MCF 10A (cell line): ENCODE data around the gene MPZ. TPM values are rescaled to one million over a fixed set of nuclear protein-coding genes. Genes with fewer than 3 reads are reported as not detected.

Source experiments
- BruUV-seq: library from RNA; stranded (reverse); fragments of 400-500 nt; replicated peaks from 2 replicates; lab custom pipeline; 2021; lab: Mats Ljungman, UMichigan
- CTCF ChIA-PET: fragments of 300-600 bp; sonication (Branson Sonifier 250); formaldehyde crosslinking; extraction: SDS; loops from one replicate; lab custom pipeline; 2021; ENCODE audit warnings: antibody characterized with exemption, inconsistent platforms; lab: Yijun Ruan, JAX
- POLR2A ChIA-PET: fragments of 300-600, 350-650 bp; sonication (Branson Sonifier 250); formaldehyde crosslinking; extraction: SDS; loops from one replicate; lab custom pipeline; 2020; ENCODE audit warnings: antibody characterized with exemption, inconsistent platforms; lab: Yijun Ruan, JAX
- DNase-seq: peaks from one replicate; pipeline ENCODE4 v3.0.0-alpha.2; 2018; ENCODE audit not compliant: unreplicated experiment
- H3K27ac Mint-ChIP-seq: one replicate; pipeline ENCODE4 v1.8.0; 2022; ENCODE audit warnings: mild to moderate bottlenecking, low read depth, mixed read lengths; ENCODE audit not compliant: unreplicated experiment
- H3K27me3 Mint-ChIP-seq: one replicate; pipeline ENCODE4 v1.8.0; 2022; ENCODE audit warnings: mixed read lengths; ENCODE audit not compliant: insufficient read depth, unreplicated experiment
- H3K36me3 Mint-ChIP-seq: one replicate; pipeline ENCODE4 v1.8.0; 2022; ENCODE audit warnings: mild to moderate bottlenecking, moderate library complexity, mixed read lengths; ENCODE audit not compliant: insufficient read depth, unreplicated experiment
- H3K4me1 Mint-ChIP-seq: one replicate; pipeline ENCODE4 v1.8.0; 2022; ENCODE audit warnings: mixed read lengths; ENCODE audit not compliant: insufficient read depth, unreplicated experiment
- H3K4me3 Mint-ChIP-seq: one replicate; pipeline ENCODE4 v1.8.0; 2022; ENCODE audit warnings: mild to moderate bottlenecking, moderate library complexity, mixed read lengths; ENCODE audit not compliant: unreplicated experiment
- H3K9me3 Mint-ChIP-seq: one replicate; pipeline ENCODE4 v1.8.0; 2022; ENCODE audit warnings: mixed read lengths; ENCODE audit not compliant: unreplicated experiment
- intact Hi-C: fragments of 100-400 bp; cut with micrococcal nuclease; formaldehyde crosslinking; loops from 2 replicates; pipeline ENCODE4 v1.14.1; 2022
- total RNA-seq: library from RNA; stranded (reverse); gene quantifications from 2 replicates; pipeline ENCODE4 v1.2.3, GENCODE V29; 2022
- TF ChIP-seq, protein P1 (sequence below): fragments of 200-600 bp; IDR thresholded peaks from one replicate; pipeline ENCODE4 v1.8.0; 2022; ENCODE audit warnings: antibody characterized with exemption, mild to moderate bottlenecking; ENCODE audit not compliant: unreplicated experiment

Gene MPZ
- total RNA-seq, 1 experiment from 2014 or later = 0.37 TPM

DNA sequence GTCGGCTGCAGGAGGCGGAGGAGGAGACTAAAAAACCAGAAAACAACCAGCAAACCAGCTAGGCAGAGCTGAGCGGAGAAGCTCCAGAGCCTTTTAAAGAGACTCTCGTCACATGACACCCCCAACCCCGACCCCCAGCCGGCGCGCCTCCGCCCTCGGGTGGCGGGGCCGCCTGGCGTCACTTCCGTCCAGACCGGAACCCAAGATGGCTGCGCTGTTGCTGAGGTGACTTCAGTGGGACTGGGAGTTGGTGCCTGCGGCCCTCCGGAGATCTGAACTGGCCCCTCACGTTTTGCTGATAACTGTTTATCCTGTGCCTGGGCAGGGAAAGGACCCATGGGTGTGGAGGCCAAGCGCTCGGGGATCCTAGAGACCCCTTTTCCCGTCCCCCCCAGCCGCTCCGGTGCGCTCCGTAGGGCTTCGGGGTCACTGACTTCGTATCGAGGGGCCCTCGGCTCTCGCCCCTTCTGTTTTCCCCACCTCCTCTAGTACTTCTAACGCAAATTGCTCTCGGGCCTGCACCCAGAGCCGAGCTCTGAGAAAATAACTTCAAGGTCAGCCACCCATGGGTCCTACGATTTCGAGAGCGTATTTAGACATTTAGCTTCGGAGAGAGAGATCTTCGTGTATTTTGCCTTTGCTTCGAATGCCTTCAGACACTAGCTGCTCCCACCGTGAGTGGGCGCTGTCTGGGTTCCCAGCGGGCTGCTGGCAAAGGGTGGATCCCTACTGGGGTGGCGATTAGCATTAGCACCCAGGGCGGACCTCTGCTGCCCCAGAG, 4.6 kb upstream of the MPZ start, which contains the start of gene SDHC:
SDHC (plus strand) TSS at position 181 of the 781 bp plus-strand sequence; CDS start at position 206, 25 bp downstream.
- Mint-ChIP-seq H3K27ac (peak within 1 kb of the TSS; percentile 100), H3K36me3 (peaks cover 21% of the 10 kb centered on the region), H3K9me3 (no peaks in the 10 kb centered on the region), H3K4me1 (peaks cover 13% of the 10 kb centered on the region), H3K4me3 (peak within 1 kb of the TSS; percentile 97), H3K27me3 (no peaks in the 10 kb centered on the region)
- BruUV-seq = TSS peak; percentile 67
- ChIA-PET POLR2A (interaction anchor here (0.6 to 3.6 kb wide), 51 partner anchors 9 to 435 kb away, joined by 3 to 61 read pairs (median 4); partner anchors contain the start of genes APOA2, B4GALT3, DUSP12 and F11R), CTCF (interaction anchor here (0.6 to 3.5 kb wide), 22 partner anchors 10 to 422 kb away, joined by 3 to 41 read pairs (median 5); partner anchors contain the start of gene TOMM40L)
- intact Hi-C loops = loop anchor here (1.0 to 2.0 kb wide), 2 partner anchors 68 to 87 kb away; no protein-coding TSS in a partner anchor
- TF ChIP-seq, protein P1, sequence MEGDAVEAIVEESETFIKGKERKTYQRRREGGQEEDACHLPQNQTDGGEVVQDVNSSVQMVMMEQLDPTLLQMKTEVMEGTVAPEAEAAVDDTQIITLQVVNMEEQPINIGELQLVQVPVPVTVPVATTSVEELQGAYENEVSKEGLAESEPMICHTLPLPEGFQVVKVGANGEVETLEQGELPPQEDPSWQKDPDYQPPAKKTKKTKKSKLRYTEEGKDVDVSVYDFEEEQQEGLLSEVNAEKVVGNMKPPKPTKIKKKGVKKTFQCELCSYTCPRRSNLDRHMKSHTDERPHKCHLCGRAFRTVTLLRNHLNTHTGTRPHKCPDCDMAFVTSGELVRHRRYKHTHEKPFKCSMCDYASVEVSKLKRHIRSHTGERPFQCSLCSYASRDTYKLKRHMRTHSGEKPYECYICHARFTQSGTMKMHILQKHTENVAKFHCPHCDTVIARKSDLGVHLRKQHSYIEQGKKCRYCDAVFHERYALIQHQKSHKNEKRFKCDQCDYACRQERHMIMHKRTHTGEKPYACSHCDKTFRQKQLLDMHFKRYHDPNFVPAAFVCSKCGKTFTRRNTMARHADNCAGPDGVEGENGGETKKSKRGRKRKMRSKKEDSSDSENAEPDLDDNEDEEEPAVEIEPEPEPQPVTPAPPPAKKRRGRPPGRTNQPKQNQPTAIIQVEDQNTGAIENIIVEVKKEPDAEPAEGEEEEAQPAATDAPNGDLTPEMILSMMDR = peak; percentile 35
- peak; percentile 87 for DNase-seq

DNA sequence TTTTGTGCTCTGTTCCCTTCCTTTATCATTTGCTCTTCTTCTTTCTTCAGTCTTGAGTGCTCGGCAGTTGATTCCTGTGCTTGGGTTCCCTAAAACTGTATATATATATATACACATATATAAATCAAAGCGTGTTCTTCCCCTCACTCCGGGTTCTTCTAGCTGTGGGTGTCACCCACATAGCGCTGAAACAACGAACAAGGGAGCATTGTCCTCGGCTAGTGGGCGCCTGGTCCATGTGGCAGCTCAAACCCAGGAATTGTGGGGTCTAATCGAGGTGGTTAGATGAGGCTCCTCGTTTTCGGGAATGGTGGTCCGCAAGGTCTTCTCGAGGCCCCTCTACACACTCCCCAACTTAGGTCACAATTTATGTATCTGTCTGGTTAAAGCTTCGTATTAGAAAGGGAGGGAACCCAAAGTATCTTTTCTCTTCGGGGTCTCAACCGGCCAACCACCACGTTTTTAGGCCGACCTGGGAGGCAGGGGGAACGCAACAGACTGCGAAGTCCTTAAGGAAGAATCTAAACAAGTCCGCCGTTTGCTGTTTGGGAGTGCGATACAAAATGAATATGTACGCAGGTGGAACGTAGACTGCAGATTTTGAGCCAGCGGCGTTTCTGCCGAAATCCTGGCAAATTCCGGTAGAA, 3.9 kb upstream of the MPZ start:
- peak overlapping the region; percentile 100 for H3K27ac Mint-ChIP-seq

DNA sequence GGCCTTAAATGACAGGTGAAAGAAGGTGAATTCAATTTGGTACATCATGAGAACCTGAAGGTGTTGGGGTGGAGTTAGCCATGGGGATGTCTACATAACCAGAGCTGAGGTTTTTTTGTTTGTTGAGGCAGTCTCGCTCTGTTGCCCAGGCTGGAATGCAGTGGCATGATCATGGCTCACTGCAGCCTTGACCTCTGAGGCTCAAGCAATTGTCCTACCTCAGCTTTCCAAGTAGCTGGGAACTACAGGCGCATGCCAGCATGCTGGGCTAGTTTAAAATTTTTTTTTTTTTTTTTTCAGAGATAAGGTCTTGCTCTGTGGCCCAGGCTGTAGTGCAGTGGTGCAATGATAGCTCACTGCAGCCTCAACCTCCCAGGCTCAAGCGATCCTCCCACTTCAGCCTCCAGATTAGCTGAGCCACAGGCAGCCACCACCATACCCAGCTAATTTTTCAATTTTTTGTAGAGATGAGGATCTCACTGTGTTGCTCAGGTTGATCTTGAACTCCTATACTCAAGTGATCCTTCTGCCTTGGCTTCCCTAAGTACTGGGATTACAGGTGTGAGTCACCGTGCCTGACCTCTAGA, 1.9 kb upstream of the MPZ start:
- peaks cover 22% of the 10 kb centered on the region for H3K4me1 Mint-ChIP-seq
- intact Hi-C loops = no loop called here
- H3K9me3 Mint-ChIP-seq = no peaks in the 10 kb centered on the region
- ChIA-PET CTCF (interaction anchor here (0.6 to 1.6 kb wide), 8 partner anchors 17 to 100 kb away, joined by 3 to 6 read pairs (median 4); no protein-coding TSS in a partner anchor), POLR2A (no interaction called here)
- H3K4me3 Mint-ChIP-seq = no peak overlapping the region
- no peaks in the 10 kb centered on the region for H3K36me3 Mint-ChIP-seq
- BruUV-seq = no TSS peak
- TF ChIP-seq, protein P1 = no peak
- DNase-seq = no peak
- H3K27me3 Mint-ChIP-seq = no peaks in the 10 kb centered on the region
- no peak overlapping the region for H3K27ac Mint-ChIP-seq

More for the DNA sequence above, 3.9 kb upstream of the MPZ start:
- H3K9me3 Mint-ChIP-seq = no peaks in the 10 kb centered on the region
- CTCF ChIA-PET = interaction anchor here (0.6 to 3.5 kb wide), 15 partner anchors 10 to 423 kb away, joined by 3 to 41 read pairs (median 5); partner anchors contain the start of gene TOMM40L
- no peaks in the 10 kb centered on the region for H3K27me3 Mint-ChIP-seq
- H3K4me3 Mint-ChIP-seq = peak overlapping the region; percentile 97
- BruUV-seq = TSS peak; percentile 94
- no peak for DNase-seq
- POLR2A ChIA-PET = interaction anchor here (0.6 to 3.6 kb wide), 49 partner anchors 8 to 1286 kb away, joined by 3 to 61 read pairs (median 4); partner anchors contain the start of genes ADAMTS4, APOA2, B4GALT3 and DUSP12
- TF ChIP-seq, protein P1 = no peak
- H3K4me1 Mint-ChIP-seq = peaks cover 13% of the 10 kb centered on the region
- intact Hi-C loops = loop anchor here (1.0 to 2.0 kb wide), 2 partner anchors 69 to 86 kb away; no protein-coding TSS in a partner anchor
- peaks cover 14% of the 10 kb centered on the region for H3K36me3 Mint-ChIP-seq
